SK-N-SH (cell line): Measurements from ENCODE around the gene TACC2. TPM values are rescaled to one million over a fixed set of nuclear protein-coding genes. Genes with fewer than 3 reads are reported as not detected.
"Not testable (repeated sequence)": the region's sequence is repeated elsewhere in the genome, so short reads cannot be mapped to it uniquely, and the experiment has no call there.

Source experiments
- CTCF ChIA-PET: fragments of 300-600, 350-600 bp; formaldehyde crosslinking; extraction: SDS; loops from one replicate; lab custom pipeline; 2021; lab: Yijun Ruan, JAX
- POLR2A ChIA-PET: fragments of 350-600 bp; sonication (Branson Sonifier 250); formaldehyde crosslinking; extraction: SDS; loops from one replicate; lab custom pipeline; 2020; ENCODE audit warnings: antibody characterized with exemption, inconsistent platforms; lab: Yijun Ruan, JAX
- DNase-seq: peaks from one replicate; pipeline ENCODE4 v3.0.0; 2012
- H2AFZ ChIP-seq: fragments of 200-600 bp; sonication (generic); 2 replicates; pipeline ENCODE4 v1.8.1; 2016; ENCODE audit warnings: antibody characterized with exemption, mild to moderate bottlenecking, low read depth
- H3F3A ChIP-seq: fragments of 200-600 bp; sonication (generic); replicated peaks from 2 replicates; pipeline ENCODE3; 2016; ENCODE audit warnings: antibody characterized with exemption, mild to moderate bottlenecking; ENCODE audit not compliant: insufficient read depth
- H3K27ac ChIP-seq, 2 experiments: fragments of 200-500 bp in 1 of 2; fragments of 200-600 bp in 1 of 2; sonication (Bioruptor generic) in 1 of 2; sonication (generic), shearing (Covaris generic) in 1 of 2; 2 replicates each; pipeline versions ENCODE4 v1.5.1 to v1.6.1; 2014 to 2016; ENCODE audit warnings: low read depth in 2 of 2, inconsistent platforms in 1 of 2, low read length in 1 of 2, mild to moderate bottlenecking in 1 of 2, mixed read lengths in 1 of 2
- H3K27me3 ChIP-seq: fragments of 200-600 bp; sonication (generic), shearing (Covaris generic); 2 replicates; pipeline ENCODE4 v1.6.1; 2016; ENCODE audit warnings: mixed run types; ENCODE audit not compliant: insufficient read depth
- H3K36me3 ChIP-seq, 2 experiments: fragments of 200-500 bp in 1 of 2; fragments of 200-600 bp in 1 of 2; sonication (Bioruptor generic) in 1 of 2; sonication (generic) in 1 of 2; replicated peaks in 1 of 2; 2 replicates each; pipeline versions ENCODE3 to v1.5.1; 2014 to 2016; ENCODE audit warnings: low read length in 1 of 2, mild to moderate bottlenecking in 1 of 2; ENCODE audit not compliant: insufficient read depth in 2 of 2, control insufficient read depth in 1 of 2
- H3K4me1 ChIP-seq, 2 experiments: fragments of 200-500 bp in 1 of 2; fragments of 200-600 bp in 1 of 2; sonication (Bioruptor generic) in 1 of 2; sonication (generic), shearing (Covaris generic) in 1 of 2; 2 replicates each; pipeline versions ENCODE4 v1.5.1 to v1.6.1; 2014 to 2016; ENCODE audit warnings: low read depth in 1 of 2, low read length in 1 of 2, mixed run types in 1 of 2; ENCODE audit not compliant: insufficient read depth in 2 of 2, control insufficient read depth in 1 of 2
- H3K4me2 ChIP-seq: fragments of 200-600 bp; sonication (generic), shearing (Covaris generic); 2 replicates; pipeline ENCODE4 v1.6.1; 2017; ENCODE audit warnings: mixed run types
- H3K4me3 ChIP-seq, 2 experiments: fragments of 200-500 bp in 1 of 2; fragments of 200-600 bp in 1 of 2; sonication (Bioruptor generic) in 1 of 2; sonication (generic), shearing (Covaris generic) in 1 of 2; 2 replicates each; pipeline versions ENCODE4 v1.5.1 to v1.8.1; 2014 to 2016; ENCODE audit warnings: low read depth in 2 of 2, inconsistent platforms in 1 of 2, low read length in 1 of 2, mild to moderate bottlenecking in 1 of 2, mixed read lengths in 1 of 2, moderate library complexity in 1 of 2
- H3K79me2 ChIP-seq: fragments of 200-600 bp; sonication (generic); 2 replicates; pipeline ENCODE4 v1.8.1; 2017; ENCODE audit warnings: mild to moderate bottlenecking; ENCODE audit not compliant: insufficient read depth
- H3K9ac ChIP-seq: fragments of 200-600 bp; sonication (generic); 2 replicates; pipeline ENCODE4 v1.6.1; 2017; ENCODE audit warnings: mixed run types
- H3K9me2 ChIP-seq: fragments of 200-600 bp; sonication (generic); 2 replicates; pipeline ENCODE4 v1.6.1; 2017; ENCODE audit warnings: mixed run types
- H3K9me3 ChIP-seq: fragments of 200-600 bp; sonication (generic); 2 replicates; pipeline ENCODE4 v1.6.1; 2017; ENCODE audit warnings: mixed run types, mild to moderate bottlenecking, moderate library complexity
- H4K20me1 ChIP-seq: fragments of 200-600 bp; sonication (generic); 2 replicates; pipeline ENCODE4 v1.6.1; 2017; ENCODE audit warnings: mild to moderate bottlenecking, mixed run types; ENCODE audit not compliant: insufficient read depth
- CTCF ChIP-seq: fragments of 200-600 bp; sonication (generic); IDR thresholded peaks from 2 replicates; pipeline ENCODE4 v1.6.1; 2017; ENCODE audit warnings: antibody characterized with exemption, mild to moderate bottlenecking, moderate library complexity
- FOXM1 ChIP-seq: IDR thresholded peaks from 2 replicates; pipeline ENCODE4 v1.4.0; 2012; ENCODE audit warnings: low read depth, mild to moderate bottlenecking
- GABPA ChIP-seq: IDR thresholded peaks from 2 replicates; pipeline ENCODE4 v1.4.0; 2012; ENCODE audit warnings: low read depth, mild to moderate bottlenecking
- JUND ChIP-seq: IDR thresholded peaks from 2 replicates; pipeline ENCODE4 v1.4.0; 2012
- RXRA ChIP-seq: IDR thresholded peaks from 2 replicates; pipeline ENCODE4 v1.4.0; 2012; ENCODE audit warnings: low read depth, mild to moderate bottlenecking, borderline replicate concordance
- SMC3 ChIP-seq: IDR thresholded peaks from 2 replicates; pipeline ENCODE4 v1.6.1; 2012; ENCODE audit warnings: low read depth, low read length, improper control_type of control experiment
- TCF12 ChIP-seq: IDR thresholded peaks from 2 replicates; pipeline ENCODE4 v1.4.0; 2012
- USF1 ChIP-seq: IDR thresholded peaks from 2 replicates; pipeline ENCODE4 v1.4.0; 2012; ENCODE audit warnings: low read depth, borderline replicate concordance
- ZBTB33 ChIP-seq: IDR thresholded peaks from 2 replicates; pipeline ENCODE4 v1.4.0; 2012; ENCODE audit warnings: low read depth, borderline replicate concordance
- WGBS: methylation state at CpG from one replicate; pipeline ENCODE4 v1.1.6; 2017; ENCODE audit warnings: low lambda C conversion rate; 5-methylcytosine and 5-hydroxymethylcytosine counted together
- polyA plus RNA-seq, 3 experiments: library from polyadenylated mRNA; depleted of rRNA; stranded (reverse); fragments of >200 nt; gene quantifications; 2 replicates each; pipeline ENCODE4 v1.2.3, GENCODE V29; 2012

TACC2 gene
- polyA plus RNA-seq, 1 of the 3 experiments (the other 2 are of a cell fraction): 8.8 TPM

- H3K4me3 ChIP-seq: no peak overlapping the region
- H3K27ac ChIP-seq: no peak overlapping the region
- H3K27me3 ChIP-seq: no peaks in the 10 kb centered on the region
- no peak overlapping the region for H2AFZ ChIP-seq
- H3K4me1 ChIP-seq: peaks cover 5 to 6% of the 10 kb centered on the region in 2 experiments; a peak in 2 of 4 replicates
- H4K20me1 ChIP-seq: no peaks in the 10 kb centered on the region
- no peaks in the 10 kb centered on the region for H3K9me2 ChIP-seq
- WGBS: 83% methylated on average over 7 of the region's 7 CpGs
- DNase-seq: no peak
- H3K4me2 ChIP-seq: no peak overlapping the region
- no peak overlapping the region for H3K9ac ChIP-seq
- TF ChIP-seq FOXM1 (no peak), USF1 (no peak), RXRA (no peak), CTCF (no peak)
- H3F3A ChIP-seq: peaks cover 4% of the 10 kb centered on the region
- ChIA-PET CTCF (interaction anchor here (0.9 kb wide), 1 partner anchor 11 kb away, joined by 3 read pairs; no protein-coding TSS in a partner anchor), POLR2A (no interaction called here)
- no peaks in the 10 kb centered on the region for H3K9me3 ChIP-seq
- no peaks in the 10 kb centered on the region for H3K79me2 ChIP-seq
- no peaks in the 10 kb centered on the region for H3K36me3 ChIP-seq
Observed at GRCh38 chr10:122073508-122073907, 84.5 kb downstream of the TACC2 start.

- no peaks in the 10 kb centered on the region for H3K9me3 ChIP-seq
- H4K20me1 ChIP-seq: no peaks in the 10 kb centered on the region
- H3K27ac ChIP-seq: no peak overlapping the region
- 73% methylated on average over 8 of the region's 9 CpGs for WGBS
- H3K36me3 ChIP-seq: no peaks in the 10 kb centered on the region
- no peaks in the 10 kb centered on the region for H3K27me3 ChIP-seq
- H3F3A ChIP-seq: peaks cover under 1% of the 10 kb centered on the region
- H3K9ac ChIP-seq: no peak overlapping the region
- no peak overlapping the region for H3K4me3 ChIP-seq
- no peak overlapping the region for H3K4me2 ChIP-seq
- ChIA-PET POLR2A (no interaction called here), CTCF (interaction anchor here (1.1 kb wide), 1 partner anchor 12 kb away, joined by 3 read pairs; no protein-coding TSS in a partner anchor)
- no peak for DNase-seq
- H3K4me1 ChIP-seq: peaks cover 0 to 5% of the 10 kb centered on the region in 2 experiments; a peak in 1 of 4 replicates
- H3K9me2 ChIP-seq: no peaks in the 10 kb centered on the region
- TF ChIP-seq JUND: no peak
- TF ChIP-seq ZBTB33: no peak
- TF ChIP-seq TCF12: no peak
- TF ChIP-seq GABPA: no peak
- no peak for TF ChIP-seq SMC3
- no peak overlapping the region for H2AFZ ChIP-seq
- H3K79me2 ChIP-seq: no peaks in the 10 kb centered on the region
Observed at GRCh38 chr10:122075171-122075570, 86.2 kb downstream of the TACC2 start.

- CTCF ChIA-PET, POLR2A ChIA-PET, H3F3A ChIP-seq, H3K4me1 ChIP-seq, H3K36me3 ChIP-seq, H3K27ac ChIP-seq, H3K27me3 ChIP-seq, DNase-seq, H3K79me2 ChIP-seq, H3K9ac ChIP-seq, H3K4me3 ChIP-seq, H3K4me2 ChIP-seq, H3K9me2 ChIP-seq, H2AFZ ChIP-seq, H3K9me3 ChIP-seq, H4K20me1 ChIP-seq: not testable (repeated sequence)
- 89% methylated on average over 6 of the region's 6 CpGs for WGBS
Observed at GRCh38 chr10:122075876-122076275, 86.9 kb downstream of the TACC2 start.
